Neuronal stem cell (in vitro differentiated cells): ENCODE results near the gene SPATA17.

Experiments
- DNase-seq: peaks from one replicate; pipeline ENCODE4 v3.0.0-alpha.2; 2013; ENCODE audit warnings: low spot score
- H2AFZ ChIP-seq: one replicate; pipeline ENCODE4 v1.6.1; 2013; ENCODE audit warnings: mild to moderate bottlenecking, low read length, inconsistent platforms
- H2AK5ac ChIP-seq: 2 replicates; pipeline ENCODE4 v1.6.1; 2013; ENCODE audit warnings: low read depth, mild to moderate bottlenecking, inconsistent platforms, low read length, moderate library complexity, mixed read lengths
- H2BK120ac ChIP-seq: 2 replicates; pipeline ENCODE4 v1.6.1; 2013; ENCODE audit warnings: low read depth, mild to moderate bottlenecking, inconsistent platforms, low read length, moderate library complexity, mixed read lengths
- H2BK12ac ChIP-seq: one replicate; pipeline ENCODE4 v1.6.1; 2013; ENCODE audit warnings: low read length, inconsistent platforms
- H2BK15ac ChIP-seq: 2 replicates; pipeline ENCODE4 v1.6.1; 2013; ENCODE audit warnings: mild to moderate bottlenecking, low read length, inconsistent platforms, mixed read lengths
- H2BK5ac ChIP-seq: one replicate; pipeline ENCODE4 v1.6.1; 2013; ENCODE audit warnings: inconsistent platforms, mild to moderate bottlenecking, low read length, moderate library complexity
- H3K14ac ChIP-seq: one replicate; pipeline ENCODE4 v1.6.1; 2013; ENCODE audit warnings: low read length, inconsistent platforms
- H3K18ac ChIP-seq: 2 replicates; pipeline ENCODE4 v1.6.1; 2013; ENCODE audit warnings: low read length, inconsistent platforms
- H3K23ac ChIP-seq: 2 replicates; pipeline ENCODE4 v1.6.1; 2013; ENCODE audit warnings: low read depth, mild to moderate bottlenecking, mixed read lengths, low read length, inconsistent platforms; ENCODE audit not compliant: poor library complexity
- H3K27ac ChIP-seq: replicated peaks from 3 replicates; pipeline ENCODE4 v1.5.1; 2013; ENCODE audit warnings: low read length, inconsistent platforms
- H3K27me3 ChIP-seq, 3 experiments: 2 replicates each; pipeline ENCODE4 v1.6.1; 2013; ENCODE audit warnings: low read length in 3 of 3, mild to moderate bottlenecking in 2 of 3, inconsistent platforms in 1 of 3, low read depth in 1 of 3, mixed read lengths in 1 of 3, moderate library complexity in 1 of 3; ENCODE audit not compliant: control insufficient read depth in 3 of 3, insufficient read depth in 3 of 3
- H3K36me3 ChIP-seq, 2 donors: replicated peaks in 1 of 2; 2 replicates each; pipeline ENCODE4 v1.6.1; 2013; ENCODE audit warnings: low read length in 2 of 2; ENCODE audit not compliant: control insufficient read depth in 2 of 2, insufficient read depth in 2 of 2
- H3K4ac ChIP-seq: 2 replicates; pipeline ENCODE4 v1.6.1; 2013; ENCODE audit warnings: inconsistent platforms, mild to moderate bottlenecking, low read length, moderate library complexity
- H3K4me1 ChIP-seq, 2 donors: 1 replicate in 1 of 2; 2 replicates in 1 of 2; pipeline ENCODE4 v1.6.1; 2013; ENCODE audit warnings: low read length in 2 of 2, low read depth in 1 of 2; ENCODE audit not compliant: control insufficient read depth in 2 of 2, insufficient read depth in 1 of 2
- H3K4me2 ChIP-seq: one replicate; pipeline ENCODE4 v1.6.1; 2013; ENCODE audit warnings: mild to moderate bottlenecking, low read length, inconsistent platforms; ENCODE audit not compliant: insufficient read depth, poor library complexity, severe bottlenecking
- H3K4me3 ChIP-seq, 2 donors: 2 replicates each; pipeline ENCODE4 v1.5.1; 2013; ENCODE audit warnings: low read length in 2 of 2, mild to moderate bottlenecking in 2 of 2, inconsistent platforms in 1 of 2, moderate library complexity in 1 of 2
- H3K79me1 ChIP-seq: one replicate; pipeline ENCODE4 v1.6.1; 2013; ENCODE audit warnings: low read depth, mild to moderate bottlenecking, inconsistent platforms, low read length, moderate library complexity
- H3K9ac ChIP-seq: one replicate; pipeline ENCODE4 v1.6.1; 2013; ENCODE audit warnings: mild to moderate bottlenecking, low read depth, low read length, inconsistent platforms; ENCODE audit not compliant: poor library complexity
- H3K9me3 ChIP-seq, 2 donors: replicated peaks in 1 of 2; 2 replicates each; pipeline versions ENCODE3 to v1.6.1; 2013; ENCODE audit warnings: low read length in 2 of 2, mild to moderate bottlenecking in 2 of 2, inconsistent platforms in 1 of 2, low read depth in 1 of 2, mixed read lengths in 1 of 2, moderate library complexity in 1 of 2; ENCODE audit not compliant: control insufficient read depth in 2 of 2, insufficient read depth in 1 of 2
- H4K8ac ChIP-seq: one replicate; pipeline ENCODE4 v1.6.1; 2013; ENCODE audit warnings: low read depth, mild to moderate bottlenecking, inconsistent platforms, low read length, moderate library complexity
- H4K91ac ChIP-seq: one replicate; pipeline ENCODE4 v1.6.1; 2013; ENCODE audit warnings: low read length, low read depth, mild to moderate bottlenecking, inconsistent platforms; ENCODE audit not compliant: poor library complexity
- WGBS, 2 donors: extraction: QIAGEN DNeasy Blood & Tissue Kit; methylation state at CpG; one replicate each; pipeline ENCODE4 v1.1.7; 2013; ENCODE audit warnings: missing lambda C conversion rate in 2 of 2, mixed read lengths in 1 of 2; ENCODE audit not compliant: insufficient read length in 2 of 2, insufficient replicate concordance in 1 of 2; ENCODE audit errors: extremely low coverage in 2 of 2; 5-methylcytosine and 5-hydroxymethylcytosine counted together

SPATA17 gene

DNA sequence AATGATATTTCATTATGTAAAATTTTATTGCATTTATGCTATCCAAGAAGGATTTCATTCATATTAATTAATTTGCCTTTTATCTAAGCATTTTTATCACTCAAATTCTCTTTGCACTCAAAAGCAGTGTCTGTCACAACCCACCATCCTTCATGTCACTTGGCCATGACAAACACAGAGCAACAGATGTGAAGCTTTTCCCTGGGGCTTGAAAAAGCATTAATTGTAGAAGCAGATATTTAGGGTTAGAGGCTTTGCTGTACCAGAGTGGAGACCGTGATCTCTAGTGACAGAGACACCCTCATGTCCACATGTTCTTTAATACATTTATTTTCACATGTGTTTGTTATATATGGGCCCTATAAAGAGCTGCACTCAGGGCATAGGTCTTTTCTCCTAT lies 230.5 kb downstream of the SPATA17 start:
- Histone ChIP-seq H4K91ac (no peak overlapping the region), H2AK5ac (no peak overlapping the region), H3K27me3 (no peaks in the 10 kb centered on the region), H3K23ac (no peak overlapping the region), H3K18ac (no peak overlapping the region), H3K4ac (no peak overlapping the region), H2BK12ac (no peak overlapping the region), H2AFZ (no peak overlapping the region), H3K14ac (no peak overlapping the region), H3K79me1 (no peaks in the 10 kb centered on the region), H3K4me1 (no peaks in the 10 kb centered on the region), H2BK120ac (no peak overlapping the region), H4K8ac (no peak overlapping the region), H3K4me3 (no peak overlapping the region), H3K9me3 (no peaks in the 10 kb centered on the region), H3K27ac (no peak overlapping the region), H2BK15ac (no peak overlapping the region), H3K9ac (no peak overlapping the region), H3K4me2 (no peak overlapping the region), H2BK5ac (no peak overlapping the region), H3K36me3 (no peaks in the 10 kb centered on the region)
- WGBS, 2 donors = no CpG with 5 or more reads among the region's 1 CpG
- no peak for DNase-seq

DNA sequence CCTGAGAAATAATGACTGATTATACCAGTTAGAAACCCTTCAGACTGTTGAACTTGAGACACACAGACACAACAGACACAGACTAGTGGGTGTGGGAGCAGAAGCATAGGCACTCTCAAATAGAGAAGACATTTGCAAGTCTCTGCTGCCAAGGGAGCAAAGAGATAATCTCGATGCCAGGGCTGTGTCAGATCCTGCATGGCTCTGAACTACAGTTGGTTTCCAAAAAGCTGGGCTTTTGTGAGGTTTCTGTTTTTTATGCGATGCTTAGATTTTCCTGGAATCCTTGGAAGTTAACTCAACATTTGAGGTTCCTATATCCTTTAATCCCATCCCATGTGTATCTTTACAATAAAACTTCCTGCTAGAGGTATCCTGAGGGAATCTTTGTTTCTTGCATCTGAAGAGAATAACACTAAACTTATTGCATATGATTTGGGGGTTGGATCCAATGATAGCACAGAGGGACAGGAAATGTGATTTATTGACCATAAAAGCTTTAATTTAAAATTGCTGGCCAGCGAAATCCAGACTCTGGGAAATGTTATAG lies 236.4 kb downstream of the SPATA17 start:
- Histone ChIP-seq H2BK5ac (no peak overlapping the region), H2AFZ (no peak overlapping the region), H3K79me1 (no peaks in the 10 kb centered on the region), H3K4me3 (no peak overlapping the region), H3K4me2 (no peak overlapping the region), H3K36me3 (no peaks in the 10 kb centered on the region), H2BK15ac (no peak overlapping the region), H3K4me1 (no peaks in the 10 kb centered on the region), H2BK120ac (no peak overlapping the region), H4K8ac (no peak overlapping the region), H2AK5ac (no peak overlapping the region), H3K4ac (no peak overlapping the region), H3K9me3 (no peaks in the 10 kb centered on the region), H3K18ac (no peak overlapping the region), H3K23ac (no peak overlapping the region), H3K14ac (no peak overlapping the region), H4K91ac (no peak overlapping the region), H3K27me3 (no peaks in the 10 kb centered on the region), H3K27ac (no peak overlapping the region), H2BK12ac (no peak overlapping the region), H3K9ac (no peak overlapping the region)
- WGBS, 2 donors = no CpG with 5 or more reads among the region's 3 CpGs
- DNase-seq = no peak

DNA sequence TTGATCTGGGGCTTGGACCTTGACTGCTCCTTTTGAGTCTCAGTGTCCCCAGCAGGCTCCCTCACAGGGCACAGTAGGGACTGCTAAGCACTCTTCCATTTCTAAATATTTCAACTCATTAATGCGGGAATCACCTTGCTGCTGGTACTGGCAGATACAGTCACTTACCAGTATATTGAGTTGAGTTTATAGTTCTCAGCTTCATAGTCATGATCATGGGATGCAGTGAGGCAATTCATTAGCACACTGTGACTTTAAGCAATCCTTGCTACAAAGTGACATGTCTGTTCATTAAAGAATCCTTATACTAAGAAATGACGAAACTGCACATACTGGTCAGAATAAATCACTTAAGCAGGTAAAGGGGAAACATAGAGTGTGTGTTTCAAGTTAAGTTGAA lies 240.8 kb downstream of the SPATA17 start:
- H2BK5ac ChIP-seq = no peak overlapping the region
- no peaks in the 10 kb centered on the region for H3K36me3 ChIP-seq
- H3K14ac ChIP-seq = no peak overlapping the region
- H3K9me3 ChIP-seq = no peaks in the 10 kb centered on the region
- no peak overlapping the region for H4K8ac ChIP-seq
- H3K4me3 ChIP-seq = no peak overlapping the region
- no CpG with 5 or more reads among the region's 2 CpGs for WGBS, 2 donors
- no peak overlapping the region for H4K91ac ChIP-seq
- H2BK12ac ChIP-seq = no peak overlapping the region
- H3K4ac ChIP-seq = no peak overlapping the region
- H2BK120ac ChIP-seq = no peak overlapping the region
- no peaks in the 10 kb centered on the region for H3K27me3 ChIP-seq
- H3K79me1 ChIP-seq = no peaks in the 10 kb centered on the region
- H3K18ac ChIP-seq = no peak overlapping the region
- no peak overlapping the region for H3K9ac ChIP-seq
- DNase-seq = no peak
- H3K4me1 ChIP-seq = no peaks in the 10 kb centered on the region
- H2AFZ ChIP-seq = no peak overlapping the region
- no peak overlapping the region for H3K4me2 ChIP-seq
- H3K27ac ChIP-seq = no peak overlapping the region
- no peak overlapping the region for H2BK15ac ChIP-seq
- no peak overlapping the region for H3K23ac ChIP-seq
- H2AK5ac ChIP-seq = no peak overlapping the region

DNA sequence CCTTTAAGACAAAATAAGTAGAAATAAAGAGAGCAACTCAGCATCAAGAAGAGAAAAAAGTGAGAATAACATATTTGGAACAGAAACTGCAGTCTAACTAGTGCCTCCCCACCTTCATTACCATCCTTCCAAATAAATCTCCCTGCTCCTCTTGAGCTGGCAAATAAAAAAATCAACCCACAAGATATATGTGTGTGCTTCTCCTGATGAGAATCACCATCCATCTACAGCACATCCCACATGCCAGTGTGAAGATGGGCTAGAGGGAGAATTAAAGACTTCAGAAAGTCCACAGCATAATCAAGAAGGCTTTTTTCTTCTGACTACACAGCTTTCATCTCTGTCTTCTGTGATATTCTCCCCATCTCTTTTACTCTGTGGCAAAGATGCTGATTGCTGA lies 244.1 kb downstream of the SPATA17 start:
- Histone ChIP-seq H3K4me3 (no peak overlapping the region), H3K4me1 (no peaks in the 10 kb centered on the region), H2BK120ac (no peak overlapping the region), H3K4me2 (no peak overlapping the region), H3K18ac (no peak overlapping the region), H3K27ac (no peak overlapping the region), H3K36me3 (no peaks in the 10 kb centered on the region), H2AK5ac (no peak overlapping the region), H4K8ac (no peak overlapping the region), H3K14ac (no peak overlapping the region), H3K27me3 (peaks cover 0 to 2% (median 0%) of the 10 kb centered on the region in 3 experiments), H2AFZ (no peak overlapping the region), H3K79me1 (no peaks in the 10 kb centered on the region), H3K4ac (no peak overlapping the region), H3K9me3 (peaks cover 0 to 3% of the 10 kb centered on the region in 2 donors), H2BK5ac (no peak overlapping the region), H2BK12ac (no peak overlapping the region), H3K9ac (no peak overlapping the region), H2BK15ac (no peak overlapping the region), H3K23ac (no peak overlapping the region), H4K91ac (no peak overlapping the region)
- DNase-seq = no peak
